ENCODE results near the gene NOL4L. TPM values are rescaled to one million over a fixed set of nuclear protein-coding genes. Genes with fewer than 3 reads are reported as not detected.
"Not testable (repeated sequence)": the region's sequence is repeated elsewhere in the genome, so short reads cannot be mapped to it uniquely, and the experiment has no call there.

Gene NOL4L
- total RNA-seq, 1 donor from 2014 or later, result 37.7 TPM

- DNase-seq (ENCODE audit: low spot score), result peak; percentile 68
- Mint-ChIP-seq H3K27me3 (ENCODE audit: low read depth) (no peaks in the 10 kb centered on the region), H3K27ac (ENCODE audit: unreplicated experiment) (no peak overlapping the region), H3K4me3 (ENCODE audit: unreplicated experiment) (no peak overlapping the region), H3K9me3 (ENCODE audit: low read depth) (no peaks in the 10 kb centered on the region), H3K36me3 (ENCODE audit: low read depth) (peaks cover 2% of the 10 kb centered on the region), H3K4me1 (ENCODE audit: low read depth) (peaks cover 14% of the 10 kb centered on the region)
- TF ChIP-seq, protein P1, sequence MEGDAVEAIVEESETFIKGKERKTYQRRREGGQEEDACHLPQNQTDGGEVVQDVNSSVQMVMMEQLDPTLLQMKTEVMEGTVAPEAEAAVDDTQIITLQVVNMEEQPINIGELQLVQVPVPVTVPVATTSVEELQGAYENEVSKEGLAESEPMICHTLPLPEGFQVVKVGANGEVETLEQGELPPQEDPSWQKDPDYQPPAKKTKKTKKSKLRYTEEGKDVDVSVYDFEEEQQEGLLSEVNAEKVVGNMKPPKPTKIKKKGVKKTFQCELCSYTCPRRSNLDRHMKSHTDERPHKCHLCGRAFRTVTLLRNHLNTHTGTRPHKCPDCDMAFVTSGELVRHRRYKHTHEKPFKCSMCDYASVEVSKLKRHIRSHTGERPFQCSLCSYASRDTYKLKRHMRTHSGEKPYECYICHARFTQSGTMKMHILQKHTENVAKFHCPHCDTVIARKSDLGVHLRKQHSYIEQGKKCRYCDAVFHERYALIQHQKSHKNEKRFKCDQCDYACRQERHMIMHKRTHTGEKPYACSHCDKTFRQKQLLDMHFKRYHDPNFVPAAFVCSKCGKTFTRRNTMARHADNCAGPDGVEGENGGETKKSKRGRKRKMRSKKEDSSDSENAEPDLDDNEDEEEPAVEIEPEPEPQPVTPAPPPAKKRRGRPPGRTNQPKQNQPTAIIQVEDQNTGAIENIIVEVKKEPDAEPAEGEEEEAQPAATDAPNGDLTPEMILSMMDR (IDR thresholded peaks at IDR 0.05), result no peak
Observed at GRCh38 chr20:32496811-32497533, 88.2 kb downstream of the NOL4L start.

- Mint-ChIP-seq H3K4me3 (ENCODE audit: unreplicated experiment) (no peak overlapping the region), H3K4me1 (ENCODE audit: low read depth) (peaks cover 9% of the 10 kb centered on the region), H3K27me3 (ENCODE audit: low read depth) (no peaks in the 10 kb centered on the region), H3K9me3 (ENCODE audit: low read depth) (no peaks in the 10 kb centered on the region), H3K36me3 (ENCODE audit: low read depth) (peaks cover 2% of the 10 kb centered on the region), H3K27ac (ENCODE audit: unreplicated experiment) (no peak overlapping the region)
- DNase-seq (ENCODE audit: low spot score), result peak; percentile 56
- TF ChIP-seq, protein P1 (IDR thresholded peaks at IDR 0.05), result no peak
Observed at GRCh38 chr20:32495949-32496348, 89.2 kb downstream of the NOL4L start.

GRCh38 chr20:32495217-32495565 lies 89.9 kb downstream of the NOL4L start:
- TF ChIP-seq, protein P1 (IDR thresholded peaks at IDR 0.05), result no peak
- H3K9me3 Mint-ChIP-seq (ENCODE audit: low read depth), result no peaks in the 10 kb centered on the region
- no peak overlapping the region for H3K4me3 Mint-ChIP-seq (ENCODE audit: unreplicated experiment)
- no peaks in the 10 kb centered on the region for H3K27me3 Mint-ChIP-seq (ENCODE audit: low read depth)
- H3K27ac Mint-ChIP-seq (ENCODE audit: unreplicated experiment), result no peak overlapping the region
- peaks cover 2% of the 10 kb centered on the region for H3K36me3 Mint-ChIP-seq (ENCODE audit: low read depth)
- peak; percentile 64 for DNase-seq (ENCODE audit: low spot score)
- peaks cover 9% of the 10 kb centered on the region for H3K4me1 Mint-ChIP-seq (ENCODE audit: low read depth)

DNA sequence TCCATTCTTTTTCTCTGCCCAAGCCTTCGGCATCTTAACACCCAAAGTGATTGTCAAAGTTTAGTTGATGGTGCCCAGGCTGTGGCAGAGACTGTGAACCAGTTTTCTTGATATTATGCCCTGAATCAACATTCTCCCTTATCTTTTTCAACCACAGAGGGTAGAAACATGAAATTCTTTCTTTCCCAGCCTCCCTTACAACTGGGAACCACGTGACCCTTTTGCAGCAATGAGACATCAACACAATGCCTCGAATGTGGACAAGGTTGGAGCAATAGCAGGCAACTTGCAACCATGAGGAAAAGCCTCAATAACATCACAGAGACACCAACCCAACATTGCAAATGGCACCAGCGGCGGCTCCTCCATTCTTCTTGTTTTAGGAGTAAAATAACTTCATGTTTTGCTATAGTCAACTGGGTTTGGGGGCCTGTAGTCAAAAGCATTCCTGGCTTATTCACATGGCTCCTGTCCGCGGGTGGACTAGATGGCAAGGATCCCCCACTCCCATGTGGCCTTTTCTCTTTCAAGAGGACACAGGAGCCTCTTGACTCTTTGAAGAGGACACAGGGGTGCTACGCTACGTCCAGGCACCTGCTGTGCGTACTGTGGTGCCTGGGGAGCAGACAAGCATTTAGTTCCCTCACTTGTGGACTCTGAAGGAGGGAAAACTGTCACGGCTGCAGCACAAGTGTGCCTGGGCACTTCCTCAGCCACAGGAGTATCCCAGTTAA lies 90.5 kb downstream of the NOL4L start:
- H3K9me3 Mint-ChIP-seq (ENCODE audit: low read depth), result no peaks in the 10 kb centered on the region
- no peaks in the 10 kb centered on the region for H3K27me3 Mint-ChIP-seq (ENCODE audit: low read depth)
- DNase-seq (ENCODE audit: low spot score), result peak; percentile 32
- TF ChIP-seq, protein P1 (IDR thresholded peaks at IDR 0.05), result no peak
- peaks cover 9% of the 10 kb centered on the region for H3K4me1 Mint-ChIP-seq (ENCODE audit: low read depth)
- no peak overlapping the region for H3K27ac Mint-ChIP-seq (ENCODE audit: unreplicated experiment)
- peaks cover 2% of the 10 kb centered on the region for H3K36me3 Mint-ChIP-seq (ENCODE audit: low read depth)
- no peak overlapping the region for H3K4me3 Mint-ChIP-seq (ENCODE audit: unreplicated experiment)

DNA sequence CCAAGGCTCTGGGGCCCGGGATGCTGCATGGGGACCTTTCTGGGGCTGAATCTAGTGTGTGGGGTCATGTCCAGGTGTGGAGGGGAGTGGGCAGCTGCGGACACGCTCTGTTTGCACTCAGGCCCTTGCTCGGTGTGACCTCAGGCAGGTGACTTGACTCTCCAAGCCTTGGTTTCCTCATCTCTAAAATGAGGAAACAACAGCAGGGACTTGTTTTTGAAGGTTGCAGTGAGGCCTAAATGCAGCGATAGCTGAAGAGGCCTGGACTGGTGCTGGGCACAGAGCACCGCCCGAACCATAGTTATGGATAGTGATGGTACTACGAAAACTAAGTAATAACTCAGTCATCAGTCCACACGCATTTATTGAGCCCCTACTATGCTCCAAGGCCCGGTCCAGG lies 91.8 kb downstream of the NOL4L start:
- DNase-seq (ENCODE audit: low spot score), result peak; percentile 46
- TF ChIP-seq, protein P1 (IDR thresholded peaks at IDR 0.05), result no peak
- no peak overlapping the region for H3K27ac Mint-ChIP-seq (ENCODE audit: unreplicated experiment)
- H3K9me3 Mint-ChIP-seq (ENCODE audit: low read depth), result no peaks in the 10 kb centered on the region
- no peak overlapping the region for H3K4me3 Mint-ChIP-seq (ENCODE audit: unreplicated experiment)
- peaks cover 2% of the 10 kb centered on the region for H3K36me3 Mint-ChIP-seq (ENCODE audit: low read depth)
- peaks cover 8% of the 10 kb centered on the region for H3K4me1 Mint-ChIP-seq (ENCODE audit: low read depth)
- H3K27me3 Mint-ChIP-seq (ENCODE audit: low read depth), result no peaks in the 10 kb centered on the region

DNA sequence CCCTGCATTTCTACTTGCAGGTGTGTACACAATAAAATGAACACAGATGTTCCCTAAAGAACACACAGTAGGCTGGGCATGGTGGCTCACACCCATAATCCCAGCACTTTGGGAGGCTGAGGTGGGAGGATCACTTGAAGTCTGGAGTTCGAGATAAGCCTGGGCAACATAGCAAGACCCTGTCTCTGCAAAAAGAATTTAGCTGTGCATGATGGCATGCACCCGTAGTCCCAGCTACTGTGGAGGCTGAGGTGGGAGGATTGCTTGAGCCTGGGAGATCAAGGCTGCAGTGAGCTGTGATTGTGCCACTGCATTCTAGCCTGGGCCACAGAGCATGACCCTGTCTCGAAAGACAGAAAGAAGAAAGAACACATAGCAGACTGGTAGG lies 93.4 kb downstream of the NOL4L start:
- H3K4me1 Mint-ChIP-seq (ENCODE audit: low read depth); H3K36me3 Mint-ChIP-seq (ENCODE audit: low read depth); H3K27me3 Mint-ChIP-seq (ENCODE audit: low read depth); H3K9me3 Mint-ChIP-seq (ENCODE audit: low read depth); H3K27ac Mint-ChIP-seq (ENCODE audit: unreplicated experiment); H3K4me3 Mint-ChIP-seq (ENCODE audit: unreplicated experiment); DNase-seq (ENCODE audit: low spot score): not testable (repeated sequence)

Data from chondrocyte (in vitro differentiated cells).